ENCODE measurements around the gene SLC43A2.

Gene SLC43A2

DNA sequence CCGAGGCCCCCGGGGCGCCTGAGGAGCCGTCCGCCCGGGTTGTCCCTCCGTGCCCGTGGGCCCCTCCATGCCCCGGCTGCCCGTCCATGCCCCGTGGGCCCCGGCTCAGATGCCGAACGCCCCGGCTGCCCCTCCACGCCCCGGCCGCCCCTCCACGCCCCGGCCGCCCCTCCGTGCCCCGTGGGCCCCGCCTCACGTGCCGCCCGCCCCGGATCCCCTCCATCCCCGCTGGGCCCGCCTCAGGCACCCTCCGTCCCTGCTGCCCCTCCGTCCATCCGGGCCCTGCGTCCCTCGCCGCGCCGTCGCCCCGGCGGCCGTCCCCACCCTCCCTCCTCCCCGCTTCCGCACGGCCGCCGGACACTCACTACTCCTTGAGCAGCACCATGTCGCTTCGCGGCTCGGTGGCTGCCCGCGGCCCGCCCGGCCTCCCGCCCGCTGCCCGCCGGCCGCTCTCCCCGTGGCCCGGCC, 66.4 kb downstream of the SLC43A2 start:
- peak; percentile 66 for DNase-seq (ENCODE audit: low read depth)

DNA sequence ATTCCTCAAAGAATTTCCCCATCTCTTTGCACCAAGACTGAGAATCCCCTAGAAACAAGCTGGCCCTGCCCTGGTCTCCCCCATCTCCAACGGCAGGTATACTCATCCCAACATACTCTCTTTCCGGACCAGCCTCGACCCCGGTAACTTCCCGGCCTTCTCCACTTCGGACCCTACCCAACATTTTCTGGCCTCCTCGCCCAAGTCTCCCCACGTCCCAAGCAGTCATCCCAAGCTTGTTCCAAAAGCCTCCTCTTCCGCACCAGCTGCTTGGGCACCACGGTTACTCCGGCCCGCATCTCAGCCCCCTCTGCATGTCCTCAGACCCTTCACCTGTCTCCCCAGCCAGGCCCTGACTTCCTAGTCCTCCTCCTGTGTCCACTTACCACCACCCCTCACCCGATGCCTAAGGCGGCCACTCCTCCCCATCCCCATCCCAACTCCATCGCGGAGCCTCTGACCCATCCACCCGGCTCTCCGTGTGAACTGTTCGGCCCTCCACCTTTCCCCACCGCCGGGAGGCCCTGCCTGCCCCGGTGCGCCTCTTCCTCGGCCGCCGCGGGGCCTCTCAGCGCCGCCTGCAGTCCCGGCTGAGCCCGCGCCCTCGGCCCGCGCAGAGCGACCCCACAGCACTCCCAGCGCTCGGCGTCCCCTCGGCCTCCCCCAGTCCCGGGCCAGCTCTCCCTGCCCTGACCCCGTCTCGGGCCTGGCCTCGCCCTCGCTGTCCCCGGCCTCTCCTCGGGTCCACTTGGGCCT, 67.0 kb downstream of the SLC43A2 start:
- peak; percentile 49 for DNase-seq (ENCODE audit: low read depth)

DNA sequence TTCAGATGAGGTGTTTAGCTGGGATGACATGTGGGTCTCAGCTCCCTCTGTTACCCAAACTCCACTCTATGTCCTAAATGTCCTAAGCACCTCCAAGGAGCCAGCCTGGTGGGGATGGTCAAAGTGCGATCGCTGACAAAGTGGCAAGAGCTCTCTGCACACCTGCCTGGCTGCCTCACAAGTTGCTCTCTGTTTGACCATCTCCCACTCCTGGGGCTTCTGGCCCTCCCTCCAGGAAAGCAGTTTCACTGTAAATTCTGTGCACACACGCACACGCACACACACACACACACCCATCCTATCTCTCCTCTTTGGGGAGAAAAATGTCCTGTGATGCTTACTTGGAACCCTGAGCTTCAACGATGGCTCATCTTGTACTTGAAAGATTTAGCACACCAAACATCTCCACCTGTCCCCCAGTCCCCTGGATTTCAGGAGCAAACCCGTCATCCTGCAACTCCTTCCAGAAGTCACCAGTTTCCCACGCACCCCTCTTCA, 67.7 kb downstream of the SLC43A2 start:
- DNase-seq (ENCODE audit: low read depth): no peak

DNA sequence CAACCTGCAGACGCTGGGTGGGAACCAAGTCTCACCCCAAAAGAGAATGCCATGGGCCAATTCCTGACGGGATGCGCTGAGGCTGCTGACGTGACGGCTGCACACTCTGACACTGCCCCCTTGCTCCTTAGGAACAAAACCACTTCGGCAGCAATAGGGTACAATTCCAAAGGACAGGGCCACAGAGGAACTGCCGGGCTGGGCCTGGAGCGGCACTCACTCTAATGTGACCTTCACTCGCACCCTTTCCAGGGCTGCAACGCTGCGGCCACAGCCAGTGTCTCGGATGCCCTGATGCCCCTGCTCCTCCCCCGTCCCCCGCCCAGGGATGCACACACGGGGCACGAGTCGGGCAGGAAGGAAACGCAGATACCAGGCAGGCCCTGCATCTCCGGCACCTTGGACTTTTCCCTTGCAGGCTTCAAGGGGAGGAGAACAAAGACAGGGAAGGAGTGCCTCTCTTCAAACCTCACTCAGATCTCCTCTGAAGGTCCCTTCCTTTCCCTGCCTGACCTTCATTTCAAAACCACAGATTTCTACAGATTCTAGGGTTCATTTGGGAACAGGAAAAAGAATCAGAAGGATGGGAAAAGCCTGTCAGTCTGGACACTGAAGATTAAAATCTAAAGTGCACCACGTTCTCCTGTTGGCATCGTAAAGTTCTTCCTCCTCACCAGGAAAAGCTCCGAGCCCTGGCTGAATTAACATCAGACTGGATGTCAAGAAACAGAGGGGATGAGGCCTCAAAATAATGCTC, 68.4 kb downstream of the SLC43A2 start:
- DNase-seq (ENCODE audit: low read depth): no peak

DNA sequence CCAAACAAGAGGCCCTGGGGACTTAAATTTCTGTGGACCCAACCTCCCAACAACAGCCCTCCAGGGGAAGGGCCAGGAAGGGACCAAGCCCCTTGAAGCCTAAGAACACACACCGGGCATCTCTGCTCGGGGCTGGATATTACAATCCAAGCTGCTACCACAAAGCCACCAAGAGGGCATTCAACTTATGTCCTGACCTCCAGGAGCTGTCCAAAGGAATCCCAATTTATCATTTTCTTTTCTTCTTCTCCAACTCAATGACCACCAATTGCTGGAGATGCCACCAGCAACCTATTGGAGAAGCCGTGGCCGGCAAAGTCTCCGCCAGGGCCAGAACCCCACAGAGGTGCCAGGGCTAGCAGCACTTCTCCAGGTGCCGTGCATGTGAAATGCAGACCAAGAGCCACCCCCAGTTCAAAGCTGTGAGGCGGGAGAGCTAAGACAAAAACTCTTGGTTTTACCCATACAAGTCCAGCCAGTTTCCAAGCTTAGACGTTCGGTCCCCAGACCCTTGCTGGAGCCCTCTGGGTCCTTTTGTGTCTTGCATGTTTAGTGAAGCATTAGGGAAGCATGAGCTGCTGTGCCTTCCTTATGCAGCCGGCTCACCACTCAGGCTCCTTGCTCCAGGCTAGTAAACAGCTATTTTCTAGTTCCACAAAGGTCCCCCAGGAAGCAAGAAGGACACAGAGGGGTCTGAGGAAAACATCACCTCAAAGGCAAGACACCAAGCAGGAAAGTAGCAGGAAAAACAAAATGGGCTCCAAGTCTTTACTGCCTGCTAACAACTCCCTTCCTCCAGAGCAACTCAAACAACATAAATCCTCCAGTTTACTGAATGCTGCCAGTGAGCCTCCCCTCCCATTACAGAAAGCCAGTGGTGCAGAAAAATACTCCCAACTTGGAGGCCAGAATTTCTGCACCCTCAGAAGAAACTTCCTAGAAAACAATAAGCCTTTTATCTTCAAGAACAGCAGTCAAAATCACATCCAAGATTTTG, 69.3 kb downstream of the SLC43A2 start:
- DNase-seq (ENCODE audit: low read depth): no peak

DNA sequence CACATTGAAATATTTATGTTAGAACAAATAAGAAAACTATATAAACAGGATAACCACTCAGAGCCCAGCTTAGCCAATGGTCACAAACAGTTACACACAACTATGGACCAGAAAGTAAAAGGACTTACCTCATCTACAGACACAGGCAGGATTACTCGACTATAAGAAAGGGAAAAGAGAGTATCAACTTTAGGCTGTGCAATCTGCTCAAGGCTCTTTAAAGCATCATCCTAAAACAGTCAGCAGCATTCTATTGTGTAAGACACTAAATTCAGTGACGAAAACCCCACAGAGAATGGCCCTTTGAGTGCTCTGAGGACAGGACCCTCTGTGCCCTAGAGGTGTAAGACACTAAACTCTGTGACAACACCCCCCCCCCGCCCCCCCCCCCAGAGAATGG, 70.2 kb downstream of the SLC43A2 start:
- DNase-seq (ENCODE audit: low read depth): no peak

DNA sequence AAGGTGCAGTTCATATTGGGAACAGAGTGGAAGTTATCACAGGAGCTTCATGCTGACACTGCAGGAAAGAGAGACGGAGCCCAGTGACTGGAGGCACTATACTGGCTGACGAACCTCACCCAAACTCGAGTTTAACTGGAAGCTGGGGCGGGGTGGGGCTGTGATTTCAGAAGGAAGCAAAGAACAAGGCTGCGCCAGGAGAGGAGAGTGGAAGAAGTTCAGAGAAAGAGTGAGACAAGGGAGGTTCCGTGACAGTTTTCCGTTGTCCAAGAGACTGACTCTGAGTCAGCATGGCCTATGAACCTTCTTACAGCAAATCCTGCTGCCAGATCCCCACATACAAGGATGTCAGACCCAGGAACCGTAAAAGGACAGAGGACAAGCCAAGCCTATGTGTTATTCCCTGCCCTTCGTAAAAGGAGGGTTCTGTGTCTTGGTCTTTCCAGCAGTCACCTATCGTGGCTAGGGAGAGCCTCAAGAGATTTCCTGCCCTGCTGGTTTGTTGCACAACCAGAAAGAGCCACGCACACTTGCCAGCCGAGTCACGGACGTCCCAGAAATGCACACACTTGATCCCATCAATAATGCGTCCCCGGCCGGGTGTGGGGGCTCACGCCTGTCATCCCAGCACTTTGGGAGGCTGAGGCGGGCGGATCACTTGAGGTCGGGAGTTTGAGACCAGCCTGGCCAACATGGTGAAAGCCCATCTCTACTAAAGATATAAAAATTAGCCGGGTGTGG, 71.1 kb downstream of the SLC43A2 start:
- peak; percentile 28 for DNase-seq (ENCODE audit: low read depth)

DNA sequence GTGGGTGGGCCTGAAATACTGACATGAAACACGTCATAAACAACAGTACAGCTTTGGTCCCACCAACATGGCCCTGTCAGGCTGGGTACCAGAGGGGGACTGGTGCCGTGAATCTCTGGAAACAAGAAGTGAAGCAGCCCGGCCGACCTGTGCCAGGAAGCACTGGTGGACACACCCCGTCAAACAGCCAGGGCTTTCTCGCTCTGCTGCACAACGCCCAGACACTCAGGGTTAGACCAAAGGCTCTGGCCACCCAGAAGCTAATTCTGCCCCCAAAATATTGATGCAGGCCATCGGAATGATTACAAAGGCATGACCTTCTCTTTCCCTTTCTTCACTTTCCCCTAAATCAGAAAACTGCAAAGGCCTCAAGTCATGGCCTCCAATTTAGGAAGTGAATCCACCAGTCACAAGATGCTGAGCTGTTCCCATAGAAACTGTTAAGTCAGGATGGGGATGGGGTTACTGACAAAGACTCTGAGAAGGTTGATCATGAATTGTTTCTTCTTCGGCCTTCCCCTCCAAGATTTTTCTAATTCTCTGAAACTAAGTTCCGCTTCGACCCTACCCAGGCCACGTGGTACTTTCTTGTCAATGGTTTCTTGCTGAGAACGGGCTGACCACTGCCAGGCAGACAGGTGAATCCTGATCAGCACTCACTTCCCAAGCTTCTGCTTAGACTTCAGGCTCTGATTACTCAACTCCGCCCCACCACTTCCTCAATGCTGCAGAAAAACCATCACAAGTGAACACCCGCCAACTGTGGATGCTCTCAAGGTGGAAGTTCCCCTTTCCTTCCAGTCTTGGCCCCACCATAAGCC, 72.8 kb downstream of the SLC43A2 start:
- no peak for DNase-seq (ENCODE audit: low read depth)

DNA sequence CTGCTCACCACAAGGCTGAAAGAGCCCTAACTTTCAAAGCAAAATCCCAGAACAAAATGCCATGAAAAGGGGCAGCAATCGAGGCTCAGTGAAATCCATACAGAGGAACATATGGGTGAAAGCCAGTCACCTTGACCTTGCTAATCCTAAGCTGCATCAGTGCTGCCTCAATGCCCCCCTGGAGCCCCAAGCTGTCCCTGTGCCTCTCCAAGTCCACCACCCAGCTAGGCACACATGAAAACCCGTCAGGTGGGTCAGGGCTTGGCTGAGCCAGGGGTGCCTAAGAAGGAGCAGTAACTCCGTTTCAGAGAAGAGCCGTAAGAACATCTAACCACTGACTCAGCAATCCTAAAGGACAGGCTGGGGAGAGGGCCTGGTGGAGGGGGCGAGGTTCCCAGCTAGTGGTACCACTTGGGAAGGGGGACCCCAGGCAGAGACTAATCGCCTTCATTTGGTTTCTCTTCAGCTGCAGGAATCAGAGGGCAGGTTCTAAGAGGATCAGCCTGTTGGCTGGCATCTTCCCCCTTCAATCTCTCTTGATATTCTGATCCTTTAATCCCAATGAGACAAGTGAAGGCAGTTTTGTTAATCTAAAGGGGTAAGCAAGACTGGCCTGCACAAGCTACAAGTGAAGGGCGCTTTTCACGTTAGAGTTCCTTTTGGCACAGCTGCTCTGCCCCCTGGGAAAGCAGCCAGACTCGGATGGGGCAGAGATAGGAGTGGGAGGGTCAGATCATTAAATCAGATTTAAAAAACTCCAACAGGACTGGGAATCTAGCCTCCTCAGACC, 73.7 kb downstream of the SLC43A2 start:
- DNase-seq (ENCODE audit: low read depth): no peak

DNA sequence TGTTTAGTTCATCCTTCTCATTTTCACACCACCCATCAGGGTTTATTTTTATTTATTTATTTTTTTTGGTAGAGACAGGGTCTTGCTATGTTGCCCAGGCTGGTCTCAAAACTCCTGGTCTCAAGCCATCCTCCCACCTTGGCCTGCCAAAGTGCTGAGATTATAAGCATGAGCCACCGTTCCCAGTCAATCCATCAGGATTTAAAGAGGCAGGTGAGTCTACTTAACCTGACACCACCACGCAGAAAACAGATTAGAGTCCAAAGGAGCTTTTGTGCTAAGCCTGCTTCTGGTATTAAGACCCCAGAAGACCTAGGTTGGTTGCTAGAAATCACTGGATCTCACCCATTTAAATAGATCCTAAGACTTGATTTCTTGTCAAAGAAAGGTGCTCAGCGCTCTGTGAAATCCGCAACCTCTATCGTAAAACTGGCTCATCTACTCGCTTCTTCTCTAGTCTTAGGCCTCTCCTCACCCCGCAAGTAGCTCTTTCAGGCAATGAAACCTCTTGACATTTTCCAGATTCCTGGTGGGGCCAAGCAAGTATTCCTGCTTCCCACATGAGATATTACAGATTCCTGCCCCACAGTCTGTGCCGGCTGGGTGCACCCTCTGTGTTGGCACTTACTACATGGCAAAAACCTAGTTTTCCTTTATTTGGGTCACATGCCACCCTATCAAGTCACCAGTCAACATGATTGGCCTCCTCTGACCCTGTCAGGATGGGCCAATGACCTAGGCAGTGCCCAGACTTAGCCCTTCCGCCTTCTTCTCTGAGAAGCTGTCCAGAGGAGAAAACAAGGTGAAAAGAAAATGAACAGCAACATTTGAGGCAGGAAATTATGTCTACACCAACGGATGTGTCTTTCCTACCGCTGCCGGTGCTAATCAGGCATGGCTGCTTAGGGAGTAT, 75.0 kb downstream of the SLC43A2 start:
- DNase-seq (ENCODE audit: low read depth): no peak

DNA sequence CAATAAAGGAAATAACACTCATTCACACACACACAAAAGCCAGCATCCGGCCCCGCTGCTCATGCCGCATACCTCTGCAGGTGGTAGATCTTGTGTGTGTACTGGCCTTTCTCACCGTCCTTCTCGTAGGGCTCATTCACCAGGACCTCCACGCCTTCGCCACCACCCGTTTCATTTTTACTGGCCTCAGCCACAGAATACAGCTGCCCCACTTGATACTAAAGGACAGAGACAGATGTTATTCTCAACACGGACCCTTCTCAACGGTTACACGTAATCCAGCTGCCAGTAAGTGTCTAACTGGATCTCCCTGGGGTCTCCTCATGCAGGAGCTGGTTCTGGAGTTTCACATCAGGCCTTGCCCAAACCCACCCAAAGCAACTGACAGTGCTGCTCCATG, 75.7 kb downstream of the SLC43A2 start:
- no peak for DNase-seq (ENCODE audit: low read depth)

DNA sequence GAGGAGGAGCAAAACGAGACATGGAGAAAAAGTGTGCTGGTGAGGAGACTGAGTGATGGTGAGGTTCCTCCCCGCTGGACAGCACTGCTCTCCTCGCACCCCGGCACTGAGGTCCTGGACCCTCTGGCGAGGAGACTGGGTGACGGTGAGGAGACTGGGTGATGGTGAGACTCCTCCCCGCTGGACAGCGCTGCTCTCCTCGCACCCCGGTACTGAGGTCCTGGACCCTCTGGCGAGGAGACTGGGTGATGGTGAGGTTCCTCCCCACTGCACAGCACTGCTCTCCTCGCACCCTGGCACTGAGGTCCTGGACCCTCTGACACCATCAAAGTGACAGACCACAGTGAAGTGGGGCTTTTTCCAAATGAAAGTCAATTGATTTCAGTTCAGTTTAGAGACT, 76.9 kb downstream of the SLC43A2 start:
- no peak for DNase-seq (ENCODE audit: low read depth)

DNA sequence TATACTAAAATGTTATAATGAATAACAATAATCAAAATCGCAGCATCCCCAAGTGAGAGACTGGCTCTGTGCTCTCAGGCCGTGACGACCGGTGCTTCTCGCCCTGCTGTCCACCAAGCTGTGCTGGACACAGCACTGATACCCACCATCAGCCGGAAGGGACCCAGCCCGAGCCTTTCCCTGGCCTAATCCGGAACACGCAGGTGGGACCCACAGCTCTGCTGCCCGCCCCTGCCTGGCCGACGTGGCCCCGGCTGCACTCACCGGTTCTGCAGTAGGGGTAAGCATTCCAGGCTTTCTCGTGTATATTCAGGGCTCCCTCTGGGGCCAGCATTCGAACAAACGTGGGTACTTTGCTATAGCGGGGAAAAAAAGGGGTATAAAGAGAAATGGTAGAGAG, 80.6 kb downstream of the SLC43A2 start:
- DNase-seq (ENCODE audit: low read depth): no peak

DNA sequence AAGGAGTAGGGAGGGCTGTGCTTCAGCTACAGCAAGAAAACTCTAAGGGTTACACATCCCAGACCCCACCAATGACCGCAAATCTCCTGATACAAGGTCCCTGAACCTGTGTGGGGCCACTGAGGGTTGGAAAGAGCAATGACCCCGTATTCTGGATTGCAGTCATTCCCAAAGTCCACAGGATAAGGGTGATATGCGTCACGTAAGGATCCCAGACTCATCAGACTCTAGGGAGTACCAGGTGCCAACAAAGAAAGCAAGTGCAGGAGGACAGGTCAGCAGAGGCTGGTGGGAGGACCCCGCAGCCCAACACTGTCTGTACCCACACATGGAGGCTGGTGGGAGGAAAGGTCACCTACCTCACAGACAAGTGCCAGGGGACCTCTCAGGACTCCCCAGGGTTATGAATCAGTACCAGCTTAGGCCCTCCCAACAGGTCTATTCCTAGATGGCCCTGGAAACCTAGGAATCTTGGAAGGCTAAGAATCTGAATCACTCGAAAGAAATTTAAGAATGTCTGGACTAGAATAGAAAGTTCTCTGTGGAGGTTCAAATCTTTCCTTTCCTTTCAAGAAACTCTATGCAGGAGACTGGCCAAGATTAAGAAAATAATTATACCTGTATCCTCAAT, 82.2 kb downstream of the SLC43A2 start:
- no peak for DNase-seq (ENCODE audit: low read depth)

DNA sequence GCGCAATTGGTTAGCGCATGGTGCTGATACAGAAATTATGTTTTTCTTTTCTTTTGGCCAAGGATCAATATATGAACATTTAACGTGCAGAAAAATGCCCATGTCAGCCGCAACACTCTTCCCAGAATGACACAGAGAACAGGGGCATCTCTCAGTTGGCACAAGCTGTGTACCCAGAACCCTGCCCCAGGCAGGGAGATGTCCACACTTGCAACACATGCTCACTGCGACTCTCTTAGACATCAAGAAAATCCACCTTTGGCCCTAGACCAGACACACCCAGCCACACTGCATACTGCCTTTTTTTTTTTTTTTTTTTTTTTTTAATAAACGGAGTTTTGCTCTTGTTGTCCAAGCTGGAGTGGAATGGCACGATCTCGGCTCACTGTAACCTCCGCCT, 83.0 kb downstream of the SLC43A2 start:
- DNase-seq (ENCODE audit: low read depth): no peak

DNA sequence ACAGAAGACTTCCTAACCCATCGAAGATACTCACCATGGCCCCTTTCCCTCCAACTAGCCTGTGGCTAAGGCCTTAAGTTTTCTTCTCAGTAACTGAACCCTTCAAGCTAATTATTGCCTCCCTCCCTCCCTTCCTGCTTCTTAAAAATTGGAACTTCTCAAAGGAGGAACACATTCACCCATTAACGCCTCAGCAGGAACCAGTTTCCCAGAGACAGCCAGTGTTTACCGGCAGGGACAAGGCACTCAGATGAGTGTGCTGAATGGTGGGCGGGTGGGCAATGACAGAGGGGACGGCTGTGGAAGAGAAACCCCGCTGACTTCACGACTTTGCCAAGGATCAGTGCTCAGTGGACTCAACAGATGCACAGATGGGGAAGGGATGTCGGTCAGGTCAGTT, 86.3 kb downstream of the SLC43A2 start:
- DNase-seq (ENCODE audit: low read depth): no peak

DNA sequence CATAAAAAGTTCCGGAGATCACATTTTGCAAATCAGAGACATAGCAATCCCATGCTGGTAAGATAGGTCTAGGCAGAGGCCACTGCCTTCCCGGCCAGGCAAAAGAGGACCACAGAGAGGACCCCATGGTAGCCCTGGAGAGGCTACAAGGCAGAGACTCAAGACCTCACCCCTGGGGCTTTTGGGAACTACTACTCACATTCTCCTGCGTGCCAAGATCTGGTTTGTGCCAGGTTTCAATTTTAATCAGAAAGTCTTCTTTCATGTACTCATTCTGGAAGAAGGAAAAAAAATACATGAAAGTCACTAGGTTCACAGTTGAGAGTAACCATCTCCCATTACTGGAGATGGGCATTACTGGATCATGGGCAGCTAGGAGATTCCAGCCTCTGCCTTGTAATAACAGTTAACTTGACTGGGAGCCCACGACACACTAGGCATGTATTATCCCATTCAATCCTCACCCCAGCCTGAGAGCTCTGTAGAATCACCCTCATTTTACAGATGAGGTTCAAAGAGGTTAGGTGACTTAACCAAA, 87.2 kb downstream of the SLC43A2 start:
- DNase-seq (ENCODE audit: low read depth): no peak

DNA sequence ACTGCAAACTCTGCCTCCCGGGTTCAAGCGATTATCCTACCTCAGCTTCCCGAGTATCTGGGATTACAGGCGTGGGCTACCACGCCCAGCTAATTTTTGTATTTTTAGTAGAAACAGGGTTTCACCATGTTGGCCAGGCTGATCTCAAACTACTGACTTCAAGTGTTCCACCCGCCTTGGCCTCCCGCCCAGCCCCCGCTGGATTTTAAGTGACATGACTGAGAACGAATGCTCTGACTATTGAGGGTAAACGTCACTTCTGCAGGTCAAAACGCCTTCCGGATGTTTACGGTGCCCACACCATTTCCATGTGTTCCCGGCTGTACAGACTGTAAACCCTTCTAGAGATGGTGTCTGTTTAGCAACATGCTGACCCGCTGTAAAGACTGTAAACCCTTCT, 88.8 kb downstream of the SLC43A2 start:
- DNase-seq (ENCODE audit: low read depth): no peak

All from ELR (cell line).